HL-60/S4 treated with phorbol 12-myristate 13-acetate at 8.2 ng/mL for 4 days and 3 days (cell line): ENCODE data around the gene AP2A1.

Source experiments
- in situ Hi-C: fragments of 300-500 bp; cut with MboI; formaldehyde crosslinking; loops from 2 replicates; pipeline ENCODE4 v1.15.0; 2022; ENCODE audit warnings: low sequenced_read_pairs

The AP2A1 gene

DNA sequence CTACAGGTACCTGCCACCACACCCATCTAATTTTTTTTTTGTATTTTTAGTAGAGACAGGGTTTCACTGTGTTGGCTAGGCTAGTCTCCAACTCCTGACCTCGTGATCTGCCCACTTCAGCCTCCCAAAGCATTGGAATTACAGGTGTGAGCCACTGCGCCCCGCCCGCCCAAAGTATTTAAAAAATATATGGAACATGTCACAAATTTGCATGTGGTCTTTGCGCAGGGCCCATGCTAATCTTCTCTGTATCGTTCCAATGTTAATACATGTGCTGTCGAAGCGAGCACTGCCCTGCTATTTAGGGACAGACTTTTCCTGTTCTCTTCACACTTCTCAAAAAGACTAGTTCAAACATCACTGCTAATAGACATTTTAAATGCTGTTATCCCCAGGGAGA lies 2.5 kb upstream of the AP2A1 start:
- in situ Hi-C loops: no loop called here

GRCh38 chr19:49766007-49766929 lies 533 bp upstream of the AP2A1 start:
- in situ Hi-C loops: no loop called here

DNA sequence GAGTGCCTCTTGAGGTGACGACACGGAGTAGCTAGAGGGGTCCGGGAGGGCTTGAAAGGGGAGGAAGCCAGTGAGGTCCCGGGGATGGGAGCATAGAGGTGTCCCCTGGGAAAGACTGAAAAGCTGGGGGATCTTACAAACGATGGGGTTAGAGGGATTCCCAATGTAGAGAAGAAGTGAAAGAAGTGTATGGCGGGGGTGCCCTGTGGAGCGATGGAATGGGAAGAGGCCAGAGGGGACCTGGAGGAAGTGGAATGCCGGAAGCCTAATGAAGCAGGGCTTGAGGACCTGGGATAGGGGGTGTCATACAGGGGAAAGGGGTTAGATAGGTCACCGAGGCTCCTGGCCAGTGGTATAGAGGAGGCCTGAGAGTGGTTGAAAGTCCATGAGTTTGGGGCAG lies 580 bp downstream of the AP2A1 start:
- in situ Hi-C loops: no loop called here

DNA sequence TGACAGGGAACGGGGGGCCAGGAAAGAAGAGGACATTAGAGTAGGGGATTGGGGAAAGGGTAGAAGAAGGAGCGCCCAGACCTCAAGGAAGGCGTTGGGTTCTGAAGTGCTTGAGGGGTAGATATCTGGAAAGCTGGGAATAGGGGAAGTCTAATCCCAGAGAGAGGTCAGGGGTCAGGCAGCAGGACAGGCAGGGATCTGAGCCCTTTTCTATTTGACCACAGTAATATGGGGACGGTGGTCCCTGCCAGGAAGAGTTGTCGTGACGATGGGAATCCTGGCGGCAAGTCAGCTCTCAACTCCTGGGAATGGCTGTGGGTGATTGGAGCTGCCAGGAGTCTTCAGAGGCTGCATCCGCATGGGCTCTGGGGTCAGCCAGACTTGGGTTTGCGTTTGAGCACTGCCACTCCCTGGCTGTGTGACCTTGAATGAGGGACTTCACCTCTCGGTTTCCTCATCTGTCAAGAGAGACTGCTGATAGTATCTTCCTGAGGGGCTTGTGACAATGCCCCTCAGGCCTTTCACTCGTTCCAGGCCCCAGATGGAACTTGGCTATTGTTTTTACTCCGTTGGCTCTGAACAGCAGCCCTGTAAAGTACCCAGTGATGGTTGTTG lies 1.3 kb downstream of the AP2A1 start:
- in situ Hi-C loops: no loop called here

- in situ Hi-C loops: no loop called here
Observed at GRCh38 chr19:49770529-49770928, 3.7 kb downstream of the AP2A1 start.

DNA sequence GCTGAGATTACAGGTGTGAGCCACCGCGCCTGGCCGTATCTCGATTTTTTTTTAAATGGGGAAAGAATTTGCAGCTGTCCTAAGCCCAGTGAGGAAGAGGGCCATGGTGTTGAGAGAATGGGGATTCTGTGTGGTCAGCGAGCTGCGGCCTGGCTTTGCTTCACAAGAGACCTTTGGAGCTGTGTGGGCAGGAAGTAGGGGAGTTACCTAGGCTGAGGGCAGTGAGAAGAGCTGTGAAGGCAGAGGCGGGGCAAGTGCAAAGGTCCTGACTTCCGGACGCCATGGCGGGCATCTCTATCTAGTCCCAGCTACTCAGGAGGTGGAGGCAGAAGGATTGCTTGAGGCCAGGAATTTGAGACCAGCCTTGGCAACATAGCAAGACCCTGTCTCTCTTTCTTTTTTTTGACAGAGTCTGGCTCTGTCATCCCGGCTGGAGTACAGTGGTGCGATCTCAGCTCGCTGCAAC lies 4.9 kb downstream of the AP2A1 start:
- in situ Hi-C loops: no loop called here

GRCh38 chr19:49772850-49773432 lies 6.1 kb downstream of the AP2A1 start:
- in situ Hi-C loops: no loop called here

GRCh38 chr19:49773663-49774350 lies 7.0 kb downstream of the AP2A1 start:
- in situ Hi-C loops: no loop called here

DNA sequence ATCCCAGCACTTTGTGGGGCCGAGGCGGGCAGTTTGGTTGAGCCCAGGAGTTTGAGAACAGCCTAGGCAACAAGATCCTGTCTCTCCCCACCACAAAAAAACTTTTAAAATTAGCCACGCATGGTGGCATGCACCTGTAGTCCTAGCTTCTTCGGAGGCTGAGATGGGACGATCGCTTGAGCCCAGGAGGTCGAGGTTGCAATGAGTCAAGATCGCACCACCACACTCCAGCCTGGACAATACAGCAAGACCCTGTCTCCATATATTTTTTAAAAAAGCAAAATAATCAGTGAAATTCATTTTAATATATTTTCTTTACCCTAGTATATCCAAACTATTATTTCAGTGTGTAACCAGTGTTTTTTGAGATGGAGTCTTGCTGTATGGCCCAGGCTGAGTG lies 8.2 kb downstream of the AP2A1 start:
- in situ Hi-C loops: no loop called here

DNA sequence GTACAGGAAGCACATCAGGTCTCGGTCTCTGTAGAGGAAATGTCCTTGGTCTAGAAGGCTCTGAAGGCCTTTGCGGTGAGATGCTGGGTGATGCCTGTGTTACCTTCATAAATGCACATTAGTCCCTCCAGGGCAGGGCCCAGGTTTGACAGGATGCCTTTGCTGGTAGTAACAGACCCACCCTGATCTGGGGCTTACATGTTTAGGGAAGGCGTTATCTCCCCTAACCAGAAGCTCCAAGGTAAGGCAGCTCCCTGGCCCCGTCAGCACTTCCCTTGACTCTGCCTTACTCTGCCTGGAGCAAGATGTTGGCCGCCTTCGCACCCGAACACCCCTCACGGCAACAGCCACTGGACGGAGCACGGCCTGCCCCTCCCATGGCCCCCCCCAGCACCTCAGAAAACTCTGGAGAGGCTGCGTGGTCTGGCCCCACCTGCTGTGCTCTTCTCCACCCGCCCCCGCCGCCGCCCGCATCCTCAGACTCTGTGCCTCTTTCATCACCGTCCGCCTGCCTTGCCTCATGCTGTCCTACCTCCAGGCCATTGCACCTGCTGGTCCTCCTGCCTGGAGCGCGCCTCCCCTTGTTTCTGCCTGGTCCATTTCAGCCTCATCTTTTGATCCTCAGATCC lies 9.1 kb downstream of the AP2A1 start:
- in situ Hi-C loops: no loop called here

DNA sequence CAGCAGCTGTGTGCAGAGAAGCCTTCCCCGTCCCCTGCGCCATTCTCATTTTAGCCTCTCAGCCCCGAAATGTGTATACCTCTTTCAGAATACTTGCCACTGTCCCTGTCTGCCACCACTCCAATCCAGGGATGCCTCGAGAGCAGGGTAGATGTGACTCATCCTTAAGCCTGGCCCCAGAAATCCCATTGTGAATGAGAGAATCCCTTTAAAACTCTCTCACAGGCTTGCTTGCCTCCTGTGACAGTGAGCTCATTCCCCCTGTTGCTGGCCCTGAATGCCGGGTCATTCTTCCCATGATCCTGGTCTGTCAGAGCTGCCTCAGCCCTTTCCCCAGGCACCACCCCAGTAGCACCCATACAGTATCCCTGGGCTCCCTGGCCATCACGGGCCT lies 9.6 kb downstream of the AP2A1 start:
- in situ Hi-C loops: no loop called here

GRCh38 chr19:49779731-49780555 lies 13.1 kb downstream of the AP2A1 start:
- in situ Hi-C loops: no loop called here

GRCh38 chr19:49780861-49781260 lies 14.1 kb downstream of the AP2A1 start:
- in situ Hi-C loops: no loop called here

DNA sequence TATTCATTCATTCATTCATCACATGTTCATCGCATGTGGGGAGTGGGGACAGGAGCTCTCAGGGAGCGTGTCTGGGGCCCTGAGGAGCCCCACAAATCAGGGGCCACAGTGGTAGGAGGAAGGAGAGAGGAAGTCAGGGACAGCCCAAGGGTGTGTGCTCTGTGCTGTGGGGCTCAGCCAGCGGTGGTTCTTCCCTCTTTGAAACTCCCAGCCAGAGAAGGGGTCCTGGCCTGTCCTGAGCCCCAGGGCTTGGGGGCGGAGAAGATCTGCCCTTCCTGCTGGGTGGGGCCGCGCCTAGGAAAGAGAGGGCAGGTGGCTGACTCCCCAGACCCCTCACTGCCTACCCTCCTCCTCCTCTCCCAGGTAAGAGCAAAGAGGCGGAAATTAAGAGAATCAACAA lies 14.6 kb downstream of the AP2A1 start:
- in situ Hi-C loops: no loop called here

DNA sequence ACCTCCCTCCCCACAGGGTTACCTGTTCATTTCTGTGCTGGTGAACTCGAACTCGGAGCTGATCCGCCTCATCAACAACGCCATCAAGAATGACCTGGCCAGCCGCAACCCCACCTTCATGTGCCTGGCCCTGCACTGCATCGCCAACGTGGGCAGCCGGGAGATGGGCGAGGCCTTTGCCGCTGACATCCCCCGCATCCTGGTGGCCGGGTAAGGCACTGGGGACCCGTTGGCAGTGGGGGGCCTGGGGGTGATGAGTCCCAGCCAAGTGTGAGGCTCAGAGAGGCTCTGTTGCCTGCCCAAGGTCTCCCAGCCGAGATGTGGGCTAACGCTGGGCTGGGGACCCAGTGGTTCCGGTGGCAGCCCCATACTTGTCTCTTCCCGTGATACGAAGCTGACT lies 15.7 kb downstream of the AP2A1 start:
- in situ Hi-C loops: no loop called here

GRCh38 chr19:49786376-49786820 lies 19.6 kb downstream of the AP2A1 start:
- in situ Hi-C loops: no loop called here

DNA sequence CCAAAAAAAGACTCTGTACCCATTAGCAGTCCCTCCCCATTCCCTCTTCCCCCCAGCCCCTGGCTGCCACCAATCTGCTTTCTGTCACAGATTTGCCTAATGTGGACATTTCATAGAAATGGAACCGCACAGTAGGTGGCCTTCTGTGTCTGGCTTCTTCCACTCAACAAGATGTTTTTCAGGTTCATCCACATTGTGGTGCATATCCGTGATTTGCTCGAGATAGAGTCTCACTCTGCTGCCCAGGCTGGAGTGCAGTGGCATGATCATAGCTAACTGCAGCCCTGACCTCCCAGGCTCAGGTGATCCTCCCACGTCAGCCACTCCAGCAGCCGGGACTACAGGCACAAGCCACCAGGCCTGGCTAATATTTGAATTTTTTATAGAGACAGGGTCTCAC lies 20.9 kb downstream of the AP2A1 start:
- in situ Hi-C loops: no loop called here

DNA sequence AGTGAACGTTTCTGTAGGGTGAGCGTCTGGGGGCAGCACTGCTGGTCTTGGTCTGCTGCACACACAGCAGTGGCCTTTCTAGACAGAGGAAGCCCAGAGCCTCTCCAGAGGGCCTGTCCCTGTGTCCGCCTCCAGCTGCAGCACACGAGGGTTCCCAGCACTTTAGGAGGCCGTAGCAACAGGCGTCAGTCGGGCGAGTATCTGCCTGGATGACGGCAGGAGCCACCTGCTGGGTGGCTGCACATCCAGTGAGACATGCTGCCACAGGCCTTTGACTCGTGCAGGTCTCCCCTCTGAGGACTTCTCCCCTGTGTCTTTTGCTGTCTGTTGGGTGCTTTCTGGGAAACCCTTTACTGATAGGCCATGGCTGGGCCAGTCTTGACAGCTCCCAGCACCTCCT lies 22.1 kb downstream of the AP2A1 start:
- in situ Hi-C loops: no loop called here

GRCh38 chr19:49790866-49791265 lies 24.1 kb downstream of the AP2A1 start:
- in situ Hi-C loops: no loop called here
